Cerebellar nuclear complex (tissue), 1 donor: ENCODE results near the gene TMEM184B.

Source experiments
- DNase-seq, 2 experiments: peaks; one replicate each; lab custom pipeline; 2025; lab: John Stamatoyannopoulos, UW

The TMEM184B gene

GRCh38 chr22:38223289-38223960 lies 49.4 kb downstream of the TMEM184B start:
- DNase-seq, result no peak

GRCh38 chr22:38222797-38223119 lies 50.1 kb downstream of the TMEM184B start:
- no peak for DNase-seq

- DNase-seq, result no peak
These were observed 50.7 kb downstream of the TMEM184B start for GRCh38 chr22:38221908-38222796.

DNA sequence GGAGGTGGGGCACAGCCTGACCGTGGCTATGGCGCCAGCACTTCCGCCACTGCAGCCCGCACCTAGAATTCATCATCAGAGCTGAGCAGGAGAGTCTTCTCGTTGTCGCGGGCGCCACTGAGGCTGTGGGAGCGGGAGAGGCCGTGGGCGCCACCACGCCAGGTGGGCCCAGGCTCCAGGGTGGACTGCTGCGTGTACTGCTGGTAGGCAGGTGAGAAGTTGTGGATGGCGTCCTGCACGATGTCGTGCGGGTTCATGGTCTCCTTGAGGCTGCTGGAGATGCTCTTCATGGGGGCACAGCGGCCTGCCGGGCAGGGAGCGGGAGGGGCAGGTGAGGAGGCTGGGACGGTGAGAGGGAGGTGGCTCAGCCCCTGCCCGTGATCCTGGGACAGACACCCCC lies 51.4 kb downstream of the TMEM184B start:
- DNase-seq, result no peak

GRCh38 chr22:38220653-38221386 lies 52.0 kb downstream of the TMEM184B start:
- no peak for DNase-seq

DNA sequence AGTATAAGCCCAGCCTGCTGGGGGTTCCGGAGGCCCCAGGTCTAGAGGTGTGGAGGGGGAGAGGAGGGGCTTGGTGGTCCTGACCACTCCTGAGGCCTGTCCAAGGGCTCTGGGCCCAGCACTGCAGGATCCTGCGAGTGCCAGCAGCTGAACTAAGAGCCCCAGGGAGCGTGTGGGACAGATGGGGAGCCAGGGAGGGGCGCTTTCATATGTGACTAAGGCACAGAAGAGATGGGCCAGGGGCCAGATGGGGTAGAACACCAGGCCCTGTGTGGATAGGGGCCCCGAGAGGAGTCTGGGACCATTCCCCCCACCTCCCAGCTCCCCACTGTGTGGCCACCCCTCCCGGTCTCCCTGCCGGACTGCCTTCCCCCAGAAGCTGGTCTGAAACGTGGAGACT lies 52.6 kb downstream of the TMEM184B start:
- DNase-seq, result no peak

DNA sequence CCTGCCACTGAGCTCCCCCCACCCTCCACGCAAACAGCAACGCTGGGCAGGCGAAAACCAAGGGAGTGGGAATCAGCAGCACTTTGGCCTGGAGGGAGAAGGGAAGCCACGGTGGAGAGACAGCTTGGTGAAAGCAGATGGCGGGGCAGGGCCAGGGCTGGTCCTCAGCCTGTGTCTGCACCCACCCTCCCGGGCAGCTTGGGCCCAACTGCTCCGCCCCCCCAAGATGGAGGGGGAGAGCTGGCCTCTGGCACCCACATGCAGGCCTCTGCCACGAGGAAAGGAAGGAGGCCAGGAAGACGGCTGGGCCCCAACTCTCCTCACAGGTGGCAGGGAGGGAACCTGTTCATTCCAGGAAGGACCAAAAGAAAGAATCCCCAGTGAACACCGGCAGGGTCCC lies 53.2 kb downstream of the TMEM184B start:
- no peak for DNase-seq

DNA sequence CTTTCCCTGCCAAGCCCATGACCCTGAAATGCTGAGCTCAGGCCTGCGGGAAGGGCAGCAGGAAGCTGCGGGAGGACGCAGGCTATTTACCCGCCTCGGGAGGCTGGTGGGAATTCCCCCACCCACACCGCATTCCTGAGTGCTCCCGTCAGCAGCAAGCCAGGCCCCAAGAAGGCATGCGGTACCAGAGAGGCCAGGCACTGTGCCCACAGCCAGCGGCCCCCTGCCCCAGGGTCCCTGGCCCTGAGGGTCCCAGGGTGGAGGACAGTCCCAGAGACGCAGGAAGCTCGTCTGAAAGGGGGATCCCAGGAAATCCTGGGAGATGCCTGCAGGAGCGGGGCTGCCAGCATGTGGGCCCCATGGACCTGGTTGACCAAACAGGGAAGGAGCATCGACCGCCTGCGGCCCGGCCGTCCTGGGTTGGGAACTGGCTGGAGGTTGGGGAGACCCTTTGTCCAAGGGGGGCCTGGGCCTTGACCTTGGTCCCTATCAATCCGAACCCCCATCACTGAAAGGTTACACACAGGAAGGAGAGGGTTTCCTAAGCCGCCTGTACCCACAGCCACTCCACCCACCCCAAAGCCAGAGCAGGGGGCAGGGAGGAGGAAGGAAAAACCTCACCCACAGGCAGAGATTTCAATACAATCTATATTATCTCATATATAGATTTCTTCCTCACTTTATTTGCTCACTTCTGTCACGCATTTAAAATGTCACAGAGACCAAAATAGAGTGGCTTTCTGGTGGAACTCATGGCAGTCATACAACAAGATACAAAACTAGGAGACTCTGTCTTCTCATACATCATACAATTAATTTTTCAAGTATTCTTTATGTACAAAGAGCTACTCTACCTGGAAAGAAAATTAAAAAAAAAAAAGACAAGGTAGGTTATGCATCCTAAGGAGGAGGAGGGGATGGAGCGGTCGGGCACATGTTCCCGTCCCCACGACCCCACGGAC lies 53.9 kb downstream of the TMEM184B start:
- no peak for DNase-seq

DNA sequence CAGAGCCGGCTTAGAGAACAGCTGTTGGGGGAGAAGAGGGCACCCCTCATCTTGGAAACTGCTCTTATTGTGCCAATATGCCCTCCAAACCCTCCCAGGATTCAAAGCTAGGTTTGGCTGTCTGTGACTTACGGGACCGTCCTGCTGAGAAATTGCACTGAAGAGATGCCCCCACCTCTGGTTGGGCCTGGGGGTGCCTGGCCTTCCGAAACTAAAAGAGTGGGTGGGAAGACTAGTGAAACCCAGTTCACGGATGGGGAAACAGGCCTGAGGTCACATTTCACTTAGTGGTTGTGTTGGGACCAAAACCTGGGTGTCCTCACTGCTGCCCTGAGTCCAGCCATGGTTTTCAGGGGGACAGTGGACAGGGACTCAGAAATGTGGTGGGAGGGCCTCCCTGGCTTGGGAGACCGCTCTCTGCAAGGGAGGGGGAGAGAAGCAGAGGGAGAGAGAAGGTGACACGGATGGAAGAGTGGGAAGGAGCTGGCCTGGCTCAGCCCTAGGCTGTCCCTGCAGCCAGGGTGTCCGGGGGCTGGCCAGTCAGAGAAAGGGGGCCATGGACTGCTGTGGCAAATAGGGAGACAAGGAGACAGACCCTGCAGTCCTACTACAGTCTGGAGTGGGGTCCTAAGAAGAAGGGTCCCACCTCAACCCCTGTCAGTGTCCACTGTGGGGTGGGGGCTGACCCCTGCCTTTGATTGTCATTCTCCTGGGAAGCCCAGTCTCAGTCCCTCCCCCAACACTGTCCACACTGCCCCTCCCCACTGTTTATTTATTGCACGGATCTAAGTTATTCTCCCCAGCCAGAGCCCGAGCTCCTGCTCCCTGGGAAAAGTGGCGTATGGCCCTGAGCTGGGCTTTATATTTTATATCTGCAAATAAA lies 57.4 kb downstream of the TMEM184B start:
- DNase-seq, result no peak

DNA sequence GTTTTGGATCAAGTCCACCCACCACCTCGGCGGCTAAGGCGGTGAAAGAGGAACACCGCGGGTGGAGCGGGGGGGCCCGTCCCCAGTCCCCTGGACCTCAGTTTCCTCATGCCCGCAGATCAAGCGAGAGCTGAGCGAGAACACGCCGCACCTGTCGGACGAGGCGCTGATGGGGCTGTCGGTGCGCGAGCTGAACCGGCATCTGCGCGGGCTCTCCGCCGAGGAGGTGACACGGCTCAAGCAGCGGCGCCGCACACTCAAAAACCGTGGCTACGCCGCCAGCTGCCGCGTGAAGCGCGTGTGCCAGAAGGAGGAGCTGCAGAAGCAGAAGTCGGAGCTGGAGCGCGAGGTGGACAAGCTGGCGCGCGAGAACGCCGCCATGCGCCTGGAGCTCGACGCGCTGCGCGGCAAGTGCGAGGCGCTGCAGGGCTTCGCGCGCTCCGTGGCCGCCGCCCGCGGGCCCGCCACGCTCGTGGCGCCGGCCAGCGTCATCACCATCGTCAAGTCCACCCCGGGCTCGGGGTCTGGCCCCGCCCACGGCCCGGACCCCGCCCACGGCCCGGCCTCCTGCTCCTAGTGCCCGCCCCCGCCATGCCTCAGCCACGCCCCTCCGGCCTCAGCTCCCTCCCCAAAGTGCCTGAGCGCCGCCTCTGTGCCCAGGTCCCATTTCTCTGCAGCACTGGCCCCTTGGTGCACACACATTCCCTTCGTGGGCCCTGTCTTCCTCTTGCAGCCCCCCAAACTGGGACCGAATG lies 58.3 kb downstream of the TMEM184B start:
- no peak for DNase-seq

DNA sequence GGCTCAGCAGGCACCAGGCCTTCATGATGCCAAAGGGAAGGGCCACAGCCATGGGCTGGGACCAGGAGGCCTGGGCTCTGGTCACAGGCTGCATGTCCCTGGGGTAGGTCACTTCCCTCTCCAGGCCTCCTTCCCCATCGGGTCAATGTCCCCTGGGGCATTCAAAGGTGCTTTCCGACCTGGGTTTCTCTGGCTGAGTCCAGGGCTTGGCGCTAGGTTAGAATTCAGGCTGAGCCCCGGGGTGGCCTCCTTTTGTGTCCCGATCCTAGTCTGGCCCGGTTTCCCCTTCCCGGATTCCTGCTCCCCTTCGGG lies 58.9 kb downstream of the TMEM184B start:
- no peak for DNase-seq

- no peak for DNase-seq
These were observed 59.4 kb downstream of the TMEM184B start for GRCh38 chr22:38213319-38213989.

DNA sequence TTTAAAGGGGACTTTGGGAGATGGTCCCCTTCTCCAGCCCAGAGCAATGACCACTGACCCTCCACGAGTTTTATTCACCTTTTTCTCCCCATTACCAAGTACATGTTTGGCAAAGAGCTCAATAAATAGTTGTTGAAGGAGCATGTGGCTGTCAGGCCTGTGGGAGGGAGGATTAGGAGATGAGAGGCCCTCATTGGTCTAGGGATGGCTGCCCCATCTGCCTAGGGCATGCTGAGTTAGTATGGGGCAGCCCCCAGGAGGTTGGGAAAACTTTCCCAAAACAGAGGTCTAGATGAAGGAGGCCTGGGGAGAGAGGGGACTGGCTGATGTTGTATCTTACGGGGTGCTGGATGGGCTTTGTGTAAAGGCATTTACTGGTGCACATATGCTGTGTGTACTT lies 60.4 kb downstream of the TMEM184B start:
- DNase-seq, result no peak

- DNase-seq, result no peak
These were observed 61.3 kb downstream of the TMEM184B start for GRCh38 chr22:38211556-38211955.

GRCh38 chr22:38208551-38208968 lies 64.2 kb downstream of the TMEM184B start:
- no peak for DNase-seq

DNA sequence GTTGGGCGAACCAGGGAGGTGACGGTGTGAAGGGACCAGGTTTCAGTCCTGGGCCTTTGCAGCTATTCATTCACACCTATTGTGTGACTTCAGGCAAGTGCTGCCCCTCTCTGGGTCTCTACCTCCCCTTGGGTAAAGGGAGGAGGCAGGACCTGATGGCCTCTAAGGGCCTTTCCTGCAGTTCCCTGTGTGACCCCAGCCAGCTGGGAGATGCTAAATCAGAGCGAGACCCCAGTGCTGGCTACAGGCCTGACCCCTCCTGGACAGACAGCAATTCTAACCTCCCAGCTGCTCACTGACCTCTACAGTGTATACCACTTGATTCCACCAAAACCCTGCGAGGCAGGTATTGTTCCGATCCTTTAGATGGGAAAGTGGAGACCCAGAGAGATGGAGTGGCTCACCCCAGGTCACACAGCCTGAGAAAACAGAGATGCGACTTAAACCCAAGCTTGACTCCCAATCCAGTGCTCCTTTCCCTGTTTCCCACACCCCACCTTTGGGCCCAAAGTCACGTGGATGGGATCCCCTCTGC lies 64.8 kb downstream of the TMEM184B start:
- no peak for DNase-seq

DNA sequence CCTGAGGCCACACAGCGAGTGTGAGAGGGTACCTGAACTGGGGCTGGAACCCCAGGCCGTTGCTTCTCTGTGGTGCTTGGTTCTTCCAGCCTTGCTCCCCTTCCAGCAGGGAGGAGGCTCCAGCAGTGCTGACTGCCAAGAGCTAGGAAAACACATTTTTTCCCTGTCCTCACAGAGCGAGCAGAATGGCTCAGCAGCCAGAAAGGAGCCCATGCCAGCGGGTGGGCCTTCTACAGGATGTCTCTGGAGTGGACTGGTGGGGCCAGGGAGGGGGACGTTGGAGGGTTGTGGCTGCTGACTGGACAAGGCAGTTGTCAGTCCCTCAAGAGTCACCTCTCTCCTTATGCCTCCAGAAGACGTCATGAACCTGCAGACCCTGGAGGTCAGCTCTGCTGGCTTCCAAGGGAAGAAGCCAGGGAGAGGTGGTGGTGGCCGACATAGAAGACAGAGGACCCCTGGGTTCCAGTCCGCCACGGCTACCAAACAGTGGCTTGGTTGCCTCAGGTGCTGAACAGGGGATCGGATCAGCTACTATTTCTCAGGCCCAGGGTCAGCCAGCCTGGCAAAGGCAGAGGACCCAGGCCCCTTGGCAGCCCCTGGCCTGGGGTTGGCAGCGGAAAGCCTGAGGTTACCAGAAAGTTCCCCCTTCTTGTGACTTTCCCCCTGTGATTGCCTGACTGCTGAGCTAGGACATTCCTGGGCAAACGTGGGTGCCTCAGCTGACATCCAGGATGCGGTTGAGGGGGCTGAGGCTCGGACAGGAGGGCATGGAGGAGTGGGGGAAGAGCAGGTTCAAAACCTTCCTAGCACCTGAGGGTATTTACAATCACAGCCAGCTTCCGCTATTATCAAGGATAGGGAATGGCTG lies 67.3 kb downstream of the TMEM184B start:
- no peak for DNase-seq

DNA sequence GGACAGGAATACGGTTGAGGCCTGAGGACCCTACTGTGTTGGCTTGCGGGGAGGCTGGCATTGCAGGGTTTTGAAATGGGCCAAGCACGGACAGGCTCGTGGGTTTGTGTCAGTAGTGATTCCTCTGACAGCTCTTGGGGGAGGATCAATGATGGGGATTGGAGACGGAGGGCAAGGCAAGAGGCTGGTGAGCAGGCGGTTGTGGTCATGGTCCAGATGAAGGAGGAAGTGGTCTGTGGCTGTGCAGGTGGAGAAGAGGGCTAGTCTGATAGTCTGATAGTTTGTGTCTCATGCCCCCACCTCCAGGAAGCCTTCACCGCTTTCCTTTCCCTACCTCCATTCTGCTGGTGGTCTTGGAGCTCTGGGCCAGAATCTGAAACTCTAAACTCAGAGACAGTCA lies 68.0 kb downstream of the TMEM184B start:
- no peak for DNase-seq
